ENCODE results near the gene SCGB1D1. TPM values are rescaled to one million over a fixed set of nuclear protein-coding genes. Genes with fewer than 3 reads are reported as not detected.

Gene SCGB1D1
- total RNA-seq, 4 donors from 2014 or later, result not detected

GRCh38 chr11:62217191-62217748, 27.3 kb downstream of the SCGB1D1 start:
- WGBS, result 49% methylated on average over 5 of the region's 5 CpGs
- TF ChIP-seq CTCF (IDR thresholded peaks at IDR 0.05) (peak in 1 of 3 experiments; percentile 8), POLR2A (IDR thresholded peaks at IDR 0.05; ENCODE audit: low read depth) (no peak)
- intact Hi-C loops (cut with DNase I), result no loop called here
- Histone ChIP-seq H3K4me3 (no peak overlapping the region), H3K27me3 (no peaks in the 10 kb centered on the region), H3K36me3 (no peaks in the 10 kb centered on the region), H3K4me1 (no peaks in the 10 kb centered on the region), H3K9me3 (peaks cover 0 to 9% (median 7%) of the 10 kb centered on the region in 4 donors), H3K27ac (replicated peaks in 1 of 4) (no peak overlapping the region)
- DNase-seq (ENCODE audit: extremely low spot score), result no peak

- 93% methylated on average over 3 of the region's 3 CpGs for whole genome bisulfite sequencing
- Histone ChIP-seq H3K27me3 (no peaks in the 10 kb centered on the region), H3K9me3 (peaks cover 0 to 32% (median 31%) of the 10 kb centered on the region in 4 donors), H3K4me3 (no peak overlapping the region), H3K27ac (replicated peaks in 1 of 4) (no peak overlapping the region), H3K4me1 (no peaks in the 10 kb centered on the region), H3K36me3 (no peaks in the 10 kb centered on the region)
- intact Hi-C loops (cut with DNase I), result no loop called here
- DNase-seq (ENCODE audit: extremely low spot score), result no peak
- TF ChIP-seq EP300 (IDR thresholded peaks at IDR 0.05) (no peak), CTCF (IDR thresholded peaks at IDR 0.05) (no peak), POLR2AphosphoS5 (IDR thresholded peaks at IDR 0.05) (no peak), POLR2A (IDR thresholded peaks at IDR 0.05; ENCODE audit: low read depth) (no peak)
These were observed 31.5 kb downstream of the SCGB1D1 start for GRCh38 chr11:62221498-62221897.

GRCh38 chr11:62223095-62223494, 33.1 kb downstream of the SCGB1D1 start:
- H3K4me3 ChIP-seq, result no peak overlapping the region
- no peak for DNase-seq (ENCODE audit: extremely low spot score)
- no peaks in the 10 kb centered on the region for H3K27me3 ChIP-seq
- no peaks in the 10 kb centered on the region for H3K36me3 ChIP-seq
- H3K4me1 ChIP-seq, result no peaks in the 10 kb centered on the region
- TF ChIP-seq CTCF (IDR thresholded peaks at IDR 0.05) (no peak), EP300 (IDR thresholded peaks at IDR 0.05) (no peak), POLR2A (IDR thresholded peaks at IDR 0.05; ENCODE audit: low read depth) (no peak), POLR2AphosphoS5 (IDR thresholded peaks at IDR 0.05) (no peak)
- H3K9me3 ChIP-seq, result peaks cover 0 to 32% (median 31%) of the 10 kb centered on the region in 4 donors
- no peak overlapping the region for H3K27ac ChIP-seq (replicated peaks in 1 of 4)
- intact Hi-C loops (cut with DNase I), result no loop called here

- TF ChIP-seq CTCF (IDR thresholded peaks at IDR 0.05) (no peak), POLR2A (IDR thresholded peaks at IDR 0.05; ENCODE audit: low read depth) (no peak), POLR2AphosphoS5 (IDR thresholded peaks at IDR 0.05) (no peak), EP300 (IDR thresholded peaks at IDR 0.05) (no peak)
- no peak for DNase-seq (ENCODE audit: extremely low spot score)
- Histone ChIP-seq H3K27ac (replicated peaks in 1 of 4) (no peak overlapping the region), H3K36me3 (no peaks in the 10 kb centered on the region), H3K9me3 (no peaks in the 10 kb centered on the region), H3K4me3 (no peak overlapping the region), H3K27me3 (peaks cover 0 to 25% (median 0%) of the 10 kb centered on the region in 4 donors), H3K4me1 (no peaks in the 10 kb centered on the region)
- intact Hi-C loops (cut with DNase I), result no loop called here
These were observed 43.7 kb downstream of the SCGB1D1 start for GRCh38 chr11:62233730-62234129.

- intact Hi-C loops (cut with DNase I), result no loop called here
- WGBS, result 74% methylated on average over 2 of the region's 2 CpGs
- Histone ChIP-seq H3K36me3 (no peaks in the 10 kb centered on the region), H3K9me3 (no peaks in the 10 kb centered on the region), H3K4me1 (no peaks in the 10 kb centered on the region), H3K27ac (replicated peaks in 1 of 4) (no peak overlapping the region), H3K27me3 (peaks cover 0 to 33% (median 0%) of the 10 kb centered on the region in 4 donors), H3K4me3 (no peak overlapping the region)
- DNase-seq (ENCODE audit: extremely low spot score), result no peak
- TF ChIP-seq POLR2A (IDR thresholded peaks at IDR 0.05; ENCODE audit: low read depth), result no peak
These were observed 46.2 kb downstream of the SCGB1D1 start for GRCh38 chr11:62236187-62236586.
